Endothelial cell of hepatic sinusoid (primary cell): ENCODE data around the gene DDR2.
"Not testable (repeated sequence)": the region's sequence is repeated elsewhere in the genome, so short reads cannot be mapped to it uniquely, and the experiment has no call there.

Experiments used
- in situ Hi-C: cut with HindIII; loops from 2 replicates; pipeline ENCODE4 v1.10.0; 2017; ENCODE audit warnings: low sequenced_read_pairs

Gene DDR2

DNA sequence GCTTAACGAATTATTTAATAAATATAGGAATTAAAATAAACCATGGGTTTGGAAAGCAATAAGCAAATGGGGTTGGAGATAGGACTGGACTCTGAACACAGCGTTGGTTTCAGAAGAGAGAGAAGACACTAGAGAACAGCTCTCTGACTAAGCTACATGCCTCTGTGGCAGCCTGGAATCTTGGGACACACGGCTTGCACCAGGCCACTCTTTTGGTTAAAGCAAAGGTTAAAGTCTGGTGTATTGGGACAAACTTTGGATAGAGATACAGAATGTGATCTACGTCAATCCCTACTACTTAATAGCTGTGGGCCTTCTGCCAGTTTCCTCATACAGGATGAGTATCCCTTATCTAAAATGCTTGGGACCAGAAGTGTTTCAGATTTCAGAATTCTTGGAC is 108.5 kb downstream of the DDR2 start:
- in situ Hi-C loops, result no loop called here

DNA sequence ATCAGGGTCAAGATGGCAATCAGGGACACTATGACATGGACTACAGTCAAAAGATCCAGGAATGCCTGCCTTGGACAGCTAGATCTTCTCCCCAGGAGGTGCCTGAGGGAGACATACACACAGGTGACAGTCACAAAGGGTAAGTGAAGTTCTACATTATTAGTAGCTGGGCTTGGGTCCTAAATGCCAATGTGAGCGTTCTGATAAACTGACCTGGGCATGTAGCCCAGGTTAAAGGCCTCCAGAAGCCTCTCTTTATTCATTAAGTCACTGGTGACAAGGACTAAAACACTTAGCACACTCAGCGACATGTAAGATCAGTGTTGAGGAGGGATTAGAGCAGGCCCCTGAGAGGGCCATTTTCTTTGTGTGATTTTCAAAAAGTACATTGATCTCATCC is 109.3 kb downstream of the DDR2 start:
- in situ Hi-C loops, result no loop called here

DNA sequence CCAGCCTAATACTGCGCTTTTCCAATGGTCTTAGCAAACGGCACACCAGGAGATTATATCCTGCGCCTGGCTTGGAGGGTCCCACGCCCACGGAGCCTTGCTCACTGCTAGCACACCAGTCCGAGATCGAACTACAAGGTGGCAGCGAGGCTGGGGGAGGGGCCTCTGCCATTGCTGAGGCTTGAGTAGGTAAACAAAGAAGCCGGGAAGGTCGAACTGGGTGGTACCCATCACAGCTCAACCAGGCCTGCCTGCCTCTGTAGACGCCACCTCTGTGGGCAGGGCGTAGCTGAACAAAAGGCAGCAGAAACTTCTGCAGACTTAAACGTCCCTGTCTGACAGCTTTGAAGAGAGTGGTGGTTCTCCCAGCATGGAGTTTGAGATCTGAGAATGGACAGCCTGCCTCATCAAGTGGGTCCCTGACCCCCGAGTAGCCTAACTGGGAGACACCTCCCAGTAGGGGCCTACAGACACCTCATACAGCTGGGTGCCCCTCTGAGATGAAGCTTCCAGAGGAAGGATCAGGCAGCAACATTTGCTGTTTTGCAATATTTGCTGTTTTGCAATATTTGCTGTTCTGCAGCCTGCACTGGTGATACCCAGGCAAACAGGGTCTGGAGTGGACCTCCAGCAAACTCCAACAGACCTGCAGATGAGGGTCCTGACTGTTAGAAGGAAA is 114.1 kb downstream of the DDR2 start:
- in situ Hi-C loops, result not testable (repeated sequence)

DNA sequence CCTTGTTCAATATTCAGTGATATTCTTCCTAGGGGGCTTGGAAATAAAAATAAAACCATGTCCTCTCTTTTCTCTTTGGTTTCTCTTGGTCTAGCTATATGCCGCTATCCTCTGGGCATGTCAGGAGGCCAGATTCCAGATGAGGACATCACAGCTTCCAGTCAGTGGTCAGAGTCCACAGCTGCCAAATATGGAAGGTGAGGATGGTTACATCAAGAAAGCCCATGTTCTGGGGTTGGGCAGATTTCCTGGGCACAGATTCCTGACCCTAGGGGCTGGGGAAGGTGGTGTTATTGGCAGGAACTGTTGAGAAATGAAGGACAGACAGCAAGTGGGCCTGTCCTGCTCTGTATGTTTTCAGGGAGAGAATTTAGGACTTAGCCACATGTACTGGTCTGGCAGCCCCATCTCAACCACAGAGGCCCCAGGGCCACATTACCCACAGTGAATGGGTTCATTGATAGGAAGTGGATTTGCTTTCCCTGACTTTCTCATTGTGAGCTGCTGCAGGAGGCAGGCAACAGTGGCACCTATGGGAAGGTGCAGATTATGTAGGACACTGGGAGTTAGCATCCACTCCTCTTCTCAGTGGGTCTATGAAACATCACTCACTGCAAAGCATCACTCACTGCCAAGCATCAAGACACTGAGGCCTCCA is 120.9 kb downstream of the DDR2 start:
- in situ Hi-C loops, result no loop called here

DNA sequence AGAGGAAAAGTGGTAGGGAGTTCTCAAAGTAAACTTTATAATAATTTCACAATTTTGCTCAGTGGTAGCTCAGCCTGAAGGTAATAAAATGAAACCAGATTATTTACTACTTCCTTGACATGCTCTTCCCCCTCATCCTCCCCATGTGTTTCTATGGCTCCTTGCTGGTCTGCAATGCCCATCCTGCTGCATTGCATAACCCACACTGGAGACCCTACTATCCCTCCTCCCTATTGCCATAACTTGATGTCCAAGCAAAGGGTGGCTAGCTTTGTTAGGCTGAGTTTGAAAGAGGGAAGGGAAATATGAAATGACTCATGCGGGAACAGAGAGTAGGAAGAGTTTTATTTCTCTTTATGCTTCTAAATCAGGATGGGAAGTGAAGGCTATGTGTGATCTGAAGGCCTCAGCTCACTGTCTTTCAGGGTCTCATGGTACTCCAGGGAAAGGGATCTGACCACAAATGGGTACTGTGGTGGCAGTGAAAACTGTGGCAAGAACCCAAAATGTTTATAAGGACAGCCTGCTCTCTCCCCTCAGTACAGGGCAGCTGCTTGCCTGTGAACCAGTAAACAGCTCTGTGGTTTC is 121.8 kb downstream of the DDR2 start:
- in situ Hi-C loops, result no loop called here

DNA sequence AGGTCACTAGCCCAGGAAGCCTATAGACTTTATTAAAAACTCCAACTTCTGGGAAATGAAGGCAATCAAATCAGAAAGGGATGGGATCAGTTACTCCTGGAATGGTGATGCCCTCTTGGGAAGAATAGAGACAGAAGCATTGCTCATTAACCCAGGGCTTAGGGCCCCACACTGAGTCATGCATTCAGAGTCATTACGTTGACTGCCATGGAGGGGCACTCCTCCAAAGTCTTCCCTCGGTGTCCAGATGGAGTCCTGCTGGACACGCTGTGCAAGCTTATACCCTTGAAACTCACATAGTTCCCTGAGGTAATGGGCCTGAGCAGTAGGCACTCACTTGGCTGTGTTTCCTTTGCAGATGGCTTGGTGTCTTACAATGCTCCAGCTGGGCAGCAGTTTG is 123.0 kb downstream of the DDR2 start:
- in situ Hi-C loops, result loop anchor here (5.0 kb wide), 2 partner anchors 38 to 83 kb away; no protein-coding TSS in a partner anchor

DNA sequence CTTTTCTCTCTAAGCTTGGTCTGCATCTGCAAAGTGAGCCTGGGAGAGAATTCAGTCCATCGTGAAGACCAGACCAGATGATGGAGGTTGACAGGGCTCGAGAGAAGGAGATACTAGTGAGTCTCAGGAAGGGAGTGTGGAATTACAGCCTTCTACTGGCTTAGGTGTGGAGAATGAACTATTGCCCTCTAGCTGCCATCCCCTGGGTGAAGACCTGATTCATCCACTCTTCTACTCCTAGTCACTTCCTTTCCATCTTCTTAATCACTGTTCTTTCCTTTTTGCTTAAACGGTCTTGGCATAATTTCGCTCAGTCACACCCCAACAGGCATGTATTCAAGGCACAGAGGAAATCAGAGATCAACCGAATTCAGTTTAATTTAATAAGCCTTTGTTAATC is 124.3 kb downstream of the DDR2 start:
- in situ Hi-C loops, result loop anchor here (5.0 kb wide), 2 partner anchors 39 to 84 kb away; no protein-coding TSS in a partner anchor

DNA sequence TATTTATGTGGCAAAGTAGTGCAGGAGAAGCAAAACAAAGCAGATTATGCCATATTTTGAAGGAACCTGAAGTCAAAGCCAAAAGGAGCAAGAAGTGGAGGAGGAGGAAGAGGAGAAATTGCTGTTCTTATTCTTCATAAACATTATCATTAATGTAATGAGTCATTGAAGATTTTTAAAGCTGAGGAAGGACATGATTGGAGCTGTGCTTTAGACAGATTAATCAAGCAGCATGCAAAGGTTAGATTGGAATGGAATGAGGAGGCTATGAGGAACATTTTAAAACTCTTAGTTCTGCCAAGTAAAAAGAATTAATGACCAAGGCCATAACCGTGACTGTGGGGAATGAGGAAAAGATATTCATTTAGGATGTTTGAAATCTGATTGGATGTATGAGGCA is 125.2 kb downstream of the DDR2 start:
- in situ Hi-C loops, result loop anchor here (5.0 kb wide), 2 partner anchors 40 to 85 kb away; no protein-coding TSS in a partner anchor

GRCh38 chr1:162765788-162766187 is 133.5 kb downstream of the DDR2 start:
- in situ Hi-C loops, result no loop called here

DNA sequence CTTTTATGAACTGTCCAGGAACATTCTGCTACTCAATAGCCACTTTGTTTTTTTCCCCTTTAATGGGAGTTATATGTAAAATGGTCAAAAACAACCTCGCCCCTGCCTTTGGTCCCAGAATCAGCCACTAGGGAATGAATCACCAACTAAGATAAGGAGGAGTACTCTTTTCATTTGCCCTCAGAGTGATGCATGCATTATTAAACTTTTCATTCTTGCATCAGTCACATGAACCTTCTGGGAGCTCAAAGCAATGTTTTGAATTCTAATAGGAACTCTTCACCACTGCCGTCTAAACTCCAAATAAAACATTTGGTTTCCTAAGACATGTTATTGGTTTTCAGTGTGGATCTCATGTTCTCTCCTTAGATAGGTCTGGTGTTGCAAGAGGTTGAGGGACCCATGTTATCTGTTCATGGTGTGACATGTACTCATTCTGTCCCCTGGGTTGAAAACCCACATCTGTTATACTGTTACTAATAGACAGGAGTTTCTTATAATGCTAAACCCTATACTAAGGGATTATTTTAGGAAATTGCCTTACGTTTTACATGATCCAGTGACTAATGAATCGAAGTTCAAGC is 140.4 kb downstream of the DDR2 start:
- in situ Hi-C loops, result no loop called here

- in situ Hi-C loops, result no loop called here
Observed at GRCh38 chr1:162774007-162774406, 141.7 kb downstream of the DDR2 start.

GRCh38 chr1:162779043-162779442 is 146.8 kb downstream of the DDR2 start:
- in situ Hi-C loops, result no loop called here

- in situ Hi-C loops, result no loop called here
Observed at GRCh38 chr1:162782671-162783070, 150.4 kb downstream of the DDR2 start.

- in situ Hi-C loops, result not testable (repeated sequence)
Observed at GRCh38 chr1:162784926-162785325, 152.7 kb downstream of the DDR2 start.

DNA sequence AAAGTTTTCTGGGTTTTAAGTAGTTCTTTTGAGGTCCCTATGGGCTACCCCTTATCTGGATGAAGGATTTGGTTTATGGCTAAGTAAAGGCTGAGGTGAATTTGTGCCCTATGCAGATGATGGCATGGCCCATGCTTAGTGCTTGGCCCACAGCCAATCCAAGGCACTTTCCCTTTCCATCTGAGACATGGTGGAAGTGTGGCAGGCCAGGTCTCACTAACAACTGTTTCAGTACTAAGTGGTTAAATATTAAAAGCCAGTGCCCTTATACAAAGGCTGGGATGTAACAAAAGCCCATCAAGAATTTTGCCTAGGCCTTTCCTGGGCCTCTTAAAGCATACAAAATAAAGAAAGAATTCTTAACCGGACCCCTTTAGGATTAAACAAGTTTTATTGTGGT is 156.5 kb downstream of the DDR2 start:
- in situ Hi-C loops, result not testable (repeated sequence)

DNA sequence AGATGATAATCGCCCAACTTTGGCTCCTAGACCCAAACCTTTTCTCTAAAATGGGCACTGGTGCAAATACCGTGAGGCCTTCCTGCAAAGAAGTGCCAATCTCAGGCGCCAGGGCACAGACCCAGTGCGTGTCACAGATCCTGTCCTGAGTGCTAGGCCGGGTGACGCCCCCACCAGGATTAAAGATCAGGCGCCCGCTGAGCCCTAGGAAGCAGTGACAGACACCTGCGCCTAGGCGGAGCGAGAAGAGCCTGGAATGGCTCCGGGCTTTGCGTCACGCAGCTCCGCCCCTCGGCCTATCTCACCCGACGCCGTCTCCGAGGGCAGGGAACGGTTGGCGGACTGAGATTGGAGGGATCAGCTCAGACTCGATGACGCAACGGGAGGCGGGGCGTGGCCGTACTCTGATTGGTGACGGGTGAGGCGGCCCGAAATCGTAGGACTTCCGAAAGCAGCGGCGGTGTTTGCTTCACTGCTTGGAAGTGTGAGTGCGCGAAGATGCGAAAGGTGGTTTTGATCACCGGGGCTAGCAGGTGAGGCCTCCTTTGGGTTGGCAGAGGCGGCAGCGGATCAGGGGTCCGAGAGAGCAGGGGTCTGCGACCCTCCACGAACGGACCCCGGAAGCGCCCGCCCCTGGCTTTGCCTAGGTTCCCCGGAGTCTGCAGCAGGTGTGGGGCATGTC is 158.2 kb downstream of the DDR2 start, which contains the start of gene HSD17B7:
TSS of gene HSD17B7 (plus strand) at position 400 of the 682 bp plus-strand sequence. CDS start at position 499, 99 bp downstream.
- in situ Hi-C loops, result not testable (repeated sequence)

DNA sequence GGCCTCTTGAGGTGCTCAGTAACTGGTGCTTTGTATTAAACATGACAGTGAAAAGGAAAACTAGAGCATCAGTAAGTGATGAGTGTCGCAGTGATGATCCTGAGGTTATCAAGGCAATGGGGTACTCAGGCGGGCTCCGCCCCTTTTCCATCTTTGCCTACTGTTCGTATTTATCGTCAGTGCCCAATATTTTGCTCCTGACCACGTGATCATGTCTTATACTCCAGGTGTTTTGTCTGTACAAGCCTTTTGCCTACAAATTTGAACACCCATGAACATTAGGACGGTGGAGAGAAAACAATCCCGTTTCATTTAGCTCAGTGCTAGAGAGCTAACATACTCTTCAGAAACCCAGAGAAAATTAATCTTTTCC is 158.7 kb downstream of the DDR2 start:
- in situ Hi-C loops, result not testable (repeated sequence)

GRCh38 chr1:162794284-162794683 is 162.0 kb downstream of the DDR2 start:
- in situ Hi-C loops, result not testable (repeated sequence)

DNA sequence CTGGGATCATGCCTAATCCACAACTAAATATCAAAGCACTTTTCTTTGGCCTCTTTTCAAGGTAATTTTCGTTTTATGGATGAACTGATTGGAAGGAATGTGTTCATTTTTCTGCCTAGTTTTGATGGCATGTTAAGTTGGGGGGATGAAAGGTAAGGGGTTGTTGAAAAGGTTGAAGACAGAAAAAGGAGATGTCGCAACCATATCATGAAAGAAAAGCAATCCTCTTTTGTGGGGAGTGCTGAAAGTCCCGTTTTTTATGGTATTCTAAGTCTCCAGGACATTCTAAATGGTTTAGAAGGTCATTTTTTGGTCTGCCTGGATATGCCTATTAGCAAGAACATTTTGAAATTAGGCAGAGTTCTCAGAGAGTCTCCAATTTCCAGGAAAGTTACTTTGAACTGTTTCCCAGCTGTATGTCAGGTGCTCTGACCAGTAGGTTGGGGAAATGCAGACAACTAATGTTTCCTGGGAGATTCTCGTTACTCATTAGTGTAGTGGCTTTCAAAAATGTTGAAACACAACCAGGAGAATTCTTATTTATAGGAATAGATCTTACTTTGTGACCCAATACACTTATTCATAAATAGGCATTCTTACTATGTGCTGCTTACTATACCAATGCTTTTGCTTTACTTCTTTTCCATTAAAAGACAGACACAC is 164.5 kb downstream of the DDR2 start:
- in situ Hi-C loops, result not testable (repeated sequence)

DNA sequence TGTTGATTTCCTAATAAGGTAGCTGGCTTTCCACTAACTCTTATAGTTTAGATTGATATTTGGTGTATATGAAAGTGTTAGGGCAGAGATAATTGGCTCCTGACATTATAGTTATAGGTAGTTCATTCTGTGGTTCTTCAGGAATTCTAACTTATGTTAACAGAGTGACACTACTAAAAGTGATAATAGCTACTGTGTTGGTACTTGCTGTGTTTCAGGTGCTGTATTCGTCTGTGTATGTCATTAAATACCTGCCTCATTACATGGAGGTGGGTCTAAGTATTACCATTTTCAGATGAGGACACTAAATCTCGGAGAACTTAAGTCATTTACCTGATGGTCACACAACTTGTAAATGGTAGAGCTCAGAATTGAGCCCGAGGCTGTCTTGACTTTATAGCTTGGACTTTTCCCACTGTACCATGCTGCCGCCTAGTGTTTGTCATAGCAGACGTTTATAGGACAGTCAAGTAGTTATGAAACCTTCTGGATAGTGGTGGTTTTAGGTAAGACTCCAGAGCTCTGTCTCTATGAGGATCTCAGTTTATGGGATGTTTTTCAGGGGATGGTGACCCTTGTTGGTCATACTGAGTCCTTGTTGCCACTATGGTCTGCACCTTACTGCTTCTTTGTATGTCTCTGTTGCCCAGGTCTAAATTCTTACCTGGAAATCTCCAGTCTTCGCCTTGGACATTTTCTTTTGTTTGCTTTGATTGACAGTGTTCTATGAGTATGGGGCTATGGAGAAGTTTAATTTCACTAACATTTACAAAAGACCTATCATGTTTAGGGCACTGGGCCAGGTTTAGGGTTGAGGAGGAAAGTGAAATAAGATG is 167.9 kb downstream of the DDR2 start:
- in situ Hi-C loops, result not testable (repeated sequence)
